ENCODE results near the gene HSPG2. TPM values are rescaled to one million over a fixed set of nuclear protein-coding genes. Genes with fewer than 3 reads are reported as not detected.
A peak's percentile ranks its signal among the peaks of the same experiment; 100 is the strongest.

Gene HSPG2
- total and polyA plus RNA-seq, 11 donors, result 164 to 608 (median 304) TPM

DNA sequence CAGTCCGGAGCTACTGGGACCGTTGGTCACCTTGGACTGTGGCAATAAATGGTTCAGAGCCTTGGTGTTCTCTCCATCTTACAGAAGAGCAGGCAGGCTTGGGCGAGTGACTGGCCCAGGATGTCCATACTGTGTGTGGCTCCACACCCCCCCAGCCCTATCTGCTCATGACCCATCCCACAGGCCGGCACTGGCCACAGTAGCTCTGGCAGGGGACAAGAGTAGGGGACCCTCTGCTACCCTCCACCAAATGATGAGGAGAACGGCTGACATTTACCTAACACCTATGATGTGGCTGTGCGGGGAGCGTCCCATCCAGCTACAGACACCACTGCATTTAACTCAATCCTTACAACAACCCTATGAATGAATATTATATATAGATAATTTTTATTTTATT lies 111.7 kb downstream of the HSPG2 start:
- TF ChIP-seq, protein P1, sequence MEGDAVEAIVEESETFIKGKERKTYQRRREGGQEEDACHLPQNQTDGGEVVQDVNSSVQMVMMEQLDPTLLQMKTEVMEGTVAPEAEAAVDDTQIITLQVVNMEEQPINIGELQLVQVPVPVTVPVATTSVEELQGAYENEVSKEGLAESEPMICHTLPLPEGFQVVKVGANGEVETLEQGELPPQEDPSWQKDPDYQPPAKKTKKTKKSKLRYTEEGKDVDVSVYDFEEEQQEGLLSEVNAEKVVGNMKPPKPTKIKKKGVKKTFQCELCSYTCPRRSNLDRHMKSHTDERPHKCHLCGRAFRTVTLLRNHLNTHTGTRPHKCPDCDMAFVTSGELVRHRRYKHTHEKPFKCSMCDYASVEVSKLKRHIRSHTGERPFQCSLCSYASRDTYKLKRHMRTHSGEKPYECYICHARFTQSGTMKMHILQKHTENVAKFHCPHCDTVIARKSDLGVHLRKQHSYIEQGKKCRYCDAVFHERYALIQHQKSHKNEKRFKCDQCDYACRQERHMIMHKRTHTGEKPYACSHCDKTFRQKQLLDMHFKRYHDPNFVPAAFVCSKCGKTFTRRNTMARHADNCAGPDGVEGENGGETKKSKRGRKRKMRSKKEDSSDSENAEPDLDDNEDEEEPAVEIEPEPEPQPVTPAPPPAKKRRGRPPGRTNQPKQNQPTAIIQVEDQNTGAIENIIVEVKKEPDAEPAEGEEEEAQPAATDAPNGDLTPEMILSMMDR (IDR thresholded peaks at IDR 0.05), result no peak
- TF ChIP-seq POLR2A (IDR thresholded peaks at IDR 0.05), result no peak
- WGBS, 4 donors, result 89 to 92% (median 91%) methylated on average over 7 of the region's 7 CpGs
- peak in 1 of 5 donors; percentile 40 for DNase-seq
- Histone ChIP-seq H3K27ac (no peak overlapping the region), H3K9me3 (no peaks in the 10 kb centered on the region), H3K4me1 (peaks cover 0 to 4% (median 0%) of the 10 kb centered on the region in 12 donors), H3K36me3 (peaks cover 3 to 99% (median 96%) of the 10 kb centered on the region in 9 donors), H3K27me3 (no peaks in the 10 kb centered on the region), H3K4me3 (no peak overlapping the region)
- no peak for ATAC-seq
- intact Hi-C loops (cut with DNase I), result no loop called here

- H3K27me3 ChIP-seq, result no peaks in the 10 kb centered on the region
- H3K4me3 ChIP-seq, result no peak overlapping the region
- DNase-seq (no peak), ATAC-seq (no peak)
- intact Hi-C loops (cut with DNase I), result no loop called here
- no peaks in the 10 kb centered on the region for H3K9me3 ChIP-seq
- peaks cover 3 to 94% (median 92%) of the 10 kb centered on the region in 9 donors for H3K36me3 ChIP-seq
- H3K4me1 ChIP-seq, result peaks cover 0 to 4% (median 0%) of the 10 kb centered on the region in 12 donors
- WGBS, 4 donors, result 90 to 100% (median 95%) methylated on average over 2 of the region's 2 CpGs
- no peak for TF ChIP-seq POLR2A (IDR thresholded peaks at IDR 0.05)
- TF ChIP-seq, protein P1 (IDR thresholded peaks at IDR 0.05), result no peak
- H3K27ac ChIP-seq, result peak overlapping the region in 2 of 12 donors; percentile 7 to 39
Measured at GRCh38 chr1:21824926-21825325, 112.2 kb downstream of the HSPG2 start.

- H3K4me3 ChIP-seq, result no peak overlapping the region
- H3K9me3 ChIP-seq, result no peaks in the 10 kb centered on the region
- no peaks in the 10 kb centered on the region for H3K27me3 ChIP-seq
- peaks cover 0 to 4% (median 0%) of the 10 kb centered on the region in 12 donors for H3K4me1 ChIP-seq
- H3K27ac ChIP-seq, result peak overlapping the region in 4 of 12 donors; percentile 7 to 39 (median 28)
- peaks cover 3 to 89% (median 84%) of the 10 kb centered on the region in 9 donors for H3K36me3 ChIP-seq
- ATAC-seq (no peak), DNase-seq (peak in 1 of 5 donors; percentile 58)
- TF ChIP-seq, protein P1 (IDR thresholded peaks at IDR 0.05), result no peak
- no peak for TF ChIP-seq POLR2A (IDR thresholded peaks at IDR 0.05)
- WGBS, 4 donors, result 83 to 86% (median 85%) methylated on average over 13 to 22 of the region's 22 CpGs
- intact Hi-C loops (cut with DNase I), result no loop called here
Measured at GRCh38 chr1:21823980-21824702, 113.0 kb downstream of the HSPG2 start.

DNA sequence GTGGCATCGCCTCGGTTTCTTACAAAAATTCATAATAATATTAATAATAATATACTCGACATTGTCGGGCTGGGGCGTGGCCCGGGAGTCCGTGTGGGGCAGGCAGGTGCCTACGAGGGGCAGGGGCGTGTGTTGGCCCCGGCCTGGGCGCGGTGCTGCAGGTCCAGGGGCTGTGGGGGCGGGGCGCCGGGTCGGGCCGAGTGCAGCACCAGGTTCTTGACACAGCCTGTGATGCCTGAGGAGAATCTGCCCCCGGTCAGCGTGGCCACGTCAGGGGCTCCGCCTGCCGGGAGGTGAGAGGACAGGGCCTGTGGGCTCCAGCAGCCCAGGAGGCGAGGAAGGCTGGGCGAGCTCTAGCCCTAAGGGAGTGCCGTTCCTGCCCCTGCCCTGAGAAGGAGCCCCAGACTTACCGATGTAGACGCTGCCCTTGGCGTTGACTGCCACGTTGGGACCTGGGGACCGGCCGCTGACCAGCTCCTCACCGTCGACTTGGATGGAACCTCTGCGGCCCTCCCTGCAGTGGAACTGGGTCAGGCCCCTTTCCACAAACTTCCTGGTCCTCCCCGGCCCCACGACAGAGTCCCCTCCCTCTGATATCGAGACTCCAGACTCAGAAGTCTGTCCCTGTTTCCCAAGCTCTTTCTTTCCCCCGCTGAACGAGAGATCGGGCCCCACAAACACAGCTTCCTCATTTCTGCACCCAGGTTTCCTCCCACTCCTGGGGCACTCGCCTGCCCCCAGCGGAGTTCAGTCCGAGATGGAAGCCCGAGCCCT lies 113.7 kb downstream of the HSPG2 start:
- Histone ChIP-seq H3K27ac (no peak overlapping the region), H3K36me3 (peaks cover 3 to 84% (median 76%) of the 10 kb centered on the region in 9 donors), H3K9me3 (no peaks in the 10 kb centered on the region), H3K4me1 (peaks cover 0 to 9% (median under 1%) of the 10 kb centered on the region in 12 donors), H3K27me3 (no peaks in the 10 kb centered on the region), H3K4me3 (no peak overlapping the region)
- peak in 1 of 4 donors; percentile 4 for ATAC-seq
- 87 to 91% (median 89%) methylated on average over 34 to 44 of the region's 44 CpGs for WGBS, 4 donors
- TF ChIP-seq POLR2A (IDR thresholded peaks at IDR 0.05), result no peak
- DNase-seq, result peak in 2 of 5 donors; percentile 38 to 60
- intact Hi-C loops (cut with DNase I), result no loop called here
